ENCODE measurements around the gene PTPN14.

DNA sequence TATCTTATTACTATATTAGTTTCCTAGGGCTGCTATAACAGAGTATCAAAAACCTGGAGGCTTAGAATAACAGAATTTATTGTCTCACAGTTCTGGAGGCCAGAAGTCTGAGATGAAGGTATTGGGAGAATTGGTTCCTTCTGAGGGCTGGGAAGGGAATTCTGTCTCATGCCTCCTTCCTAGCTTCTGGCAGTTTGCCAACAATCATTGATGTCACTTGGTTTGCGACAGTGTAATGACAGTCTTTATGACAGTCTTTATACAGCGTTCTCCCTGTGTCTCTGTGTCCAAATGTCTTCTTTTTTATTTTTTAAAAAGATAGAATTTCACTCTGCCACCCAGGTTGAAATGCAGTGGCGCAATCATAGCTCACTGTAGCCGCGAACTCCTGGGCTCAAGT is 35.8 kb upstream of the PTPN14 start:
- TF ChIP-seq, protein P1, sequence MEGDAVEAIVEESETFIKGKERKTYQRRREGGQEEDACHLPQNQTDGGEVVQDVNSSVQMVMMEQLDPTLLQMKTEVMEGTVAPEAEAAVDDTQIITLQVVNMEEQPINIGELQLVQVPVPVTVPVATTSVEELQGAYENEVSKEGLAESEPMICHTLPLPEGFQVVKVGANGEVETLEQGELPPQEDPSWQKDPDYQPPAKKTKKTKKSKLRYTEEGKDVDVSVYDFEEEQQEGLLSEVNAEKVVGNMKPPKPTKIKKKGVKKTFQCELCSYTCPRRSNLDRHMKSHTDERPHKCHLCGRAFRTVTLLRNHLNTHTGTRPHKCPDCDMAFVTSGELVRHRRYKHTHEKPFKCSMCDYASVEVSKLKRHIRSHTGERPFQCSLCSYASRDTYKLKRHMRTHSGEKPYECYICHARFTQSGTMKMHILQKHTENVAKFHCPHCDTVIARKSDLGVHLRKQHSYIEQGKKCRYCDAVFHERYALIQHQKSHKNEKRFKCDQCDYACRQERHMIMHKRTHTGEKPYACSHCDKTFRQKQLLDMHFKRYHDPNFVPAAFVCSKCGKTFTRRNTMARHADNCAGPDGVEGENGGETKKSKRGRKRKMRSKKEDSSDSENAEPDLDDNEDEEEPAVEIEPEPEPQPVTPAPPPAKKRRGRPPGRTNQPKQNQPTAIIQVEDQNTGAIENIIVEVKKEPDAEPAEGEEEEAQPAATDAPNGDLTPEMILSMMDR (conservative IDR thresholded peaks at IDR 0.05 in 1 of 2, IDR thresholded peaks at IDR 0.05 in 1 of 2; ENCODE audit: extremely low read depth in 1 of 2, insufficient read depth in 1 of 2, low read depth in 1 of 2, low read length in 2 of 2), result no peak
- no peak for TF ChIP-seq EZH2 (IDR thresholded peaks at IDR 0.05; ENCODE audit: borderline replicate concordance, low read length)
